ENCODE data around the gene ABCA1.
"Not testable (repeated sequence)": the region's sequence is repeated elsewhere in the genome, so short reads cannot be mapped to it uniquely, and the experiment has no call there.

ABCA1 gene

GRCh38 chr9:104900324-104900723 lies 27.6 kb downstream of the ABCA1 start:
- no peak overlapping the region for H3K4me2 ChIP-seq (ENCODE audit: insufficient read depth, low read length)
- no peak overlapping the region for H3K27ac ChIP-seq (ENCODE audit: low read length)
- H2AFZ ChIP-seq (ENCODE audit: low read depth, low read length): no peak overlapping the region
- no peaks in the 10 kb centered on the region for H4K20me1 ChIP-seq (ENCODE audit: insufficient read depth, low read length)
- H3K4me3 ChIP-seq (ENCODE audit: low read depth in 1 of 2, low read length in 2 of 2): no peak overlapping the region
- TF ChIP-seq CTCF (IDR thresholded peaks at IDR 0.05; ENCODE audit: borderline replicate concordance, extremely low read depth, low read length, poor library complexity, severe bottlenecking) (no peak), EZH2 (IDR thresholded peaks at IDR 0.05; ENCODE audit: borderline replicate concordance, low read depth, low read length, severe bottlenecking) (no peak)
- H3K79me2 ChIP-seq (ENCODE audit: insufficient read depth, low read length): no peaks in the 10 kb centered on the region
- ATAC-seq (ENCODE audit: insufficient read depth, low read depth) (no peak), DNase-seq (no peak)
- no peak overlapping the region for H3K9ac ChIP-seq (ENCODE audit: low read depth, low read length)
- peaks cover 2% of the 10 kb centered on the region for H3K27me3 ChIP-seq (ENCODE audit: insufficient read depth, low read length, poor library complexity)
- H3K4me1 ChIP-seq (ENCODE audit: insufficient read depth, low read length): peaks cover 4% of the 10 kb centered on the region; the same call in 1 of the 2 replicates
- H3K36me3 ChIP-seq (ENCODE audit: insufficient read depth, low read length): no peaks in the 10 kb centered on the region
- H3K9me3 ChIP-seq (ENCODE audit: insufficient read depth, low read length, severe bottlenecking): no peaks in the 10 kb centered on the region

GRCh38 chr9:104899759-104900247 lies 28.2 kb downstream of the ABCA1 start:
- Histone ChIP-seq H3K4me1 (ENCODE audit: insufficient read depth, low read length) (peaks cover 4% of the 10 kb centered on the region; the same call in 1 of the 2 replicates), H3K79me2 (ENCODE audit: insufficient read depth, low read length) (no peaks in the 10 kb centered on the region)

GRCh38 chr9:104898376-104898775 lies 29.6 kb downstream of the ABCA1 start:
- H4K20me1 ChIP-seq (ENCODE audit: insufficient read depth, low read length); H2AFZ ChIP-seq (ENCODE audit: low read depth, low read length); H3K9ac ChIP-seq (ENCODE audit: low read depth, low read length); H3K9me3 ChIP-seq (ENCODE audit: insufficient read depth, low read length, severe bottlenecking); H3K36me3 ChIP-seq (ENCODE audit: insufficient read depth, low read length); H3K4me1 ChIP-seq (ENCODE audit: insufficient read depth, low read length); H3K4me3 ChIP-seq (ENCODE audit: low read depth in 1 of 2, low read length in 2 of 2); H3K79me2 ChIP-seq (ENCODE audit: insufficient read depth, low read length); DNase-seq; H3K27ac ChIP-seq (ENCODE audit: low read length); H3K4me2 ChIP-seq (ENCODE audit: insufficient read depth, low read length); H3K27me3 ChIP-seq (ENCODE audit: insufficient read depth, low read length, poor library complexity); ATAC-seq (ENCODE audit: insufficient read depth, low read depth): not testable (repeated sequence)

More at GRCh38 chr9:104899759-104900247, 28.2 kb downstream of the ABCA1 start:
- Histone ChIP-seq H3K27me3 (ENCODE audit: insufficient read depth, low read length, poor library complexity) (peaks cover 2% of the 10 kb centered on the region), H4K20me1 (ENCODE audit: insufficient read depth, low read length) (no peaks in the 10 kb centered on the region), H3K4me3 (ENCODE audit: low read depth in 1 of 2, low read length in 2 of 2) (no peak overlapping the region), H3K9ac (ENCODE audit: low read depth, low read length) (no peak overlapping the region), H3K36me3 (ENCODE audit: insufficient read depth, low read length) (no peaks in the 10 kb centered on the region), H3K9me3 (ENCODE audit: insufficient read depth, low read length, severe bottlenecking) (no peaks in the 10 kb centered on the region), H2AFZ (ENCODE audit: low read depth, low read length) (no peak overlapping the region), H3K27ac (ENCODE audit: low read length) (no peak overlapping the region), H3K4me2 (ENCODE audit: insufficient read depth, low read length) (no peak overlapping the region)
- DNase-seq (no peak), ATAC-seq (ENCODE audit: insufficient read depth, low read depth) (no peak)
- TF ChIP-seq CTCF (IDR thresholded peaks at IDR 0.05; ENCODE audit: borderline replicate concordance, extremely low read depth, low read length, poor library complexity, severe bottlenecking) (no peak), EZH2 (IDR thresholded peaks at IDR 0.05; ENCODE audit: borderline replicate concordance, low read depth, low read length, severe bottlenecking) (no peak)

- Histone ChIP-seq H3K27me3 (ENCODE audit: insufficient read depth, low read length, poor library complexity) (no peaks in the 10 kb centered on the region), H3K4me2 (ENCODE audit: insufficient read depth, low read length) (no peak overlapping the region), H3K27ac (ENCODE audit: low read length) (no peak overlapping the region), H3K9ac (ENCODE audit: low read depth, low read length) (no peak overlapping the region), H3K4me3 (ENCODE audit: low read depth in 1 of 2, low read length in 2 of 2) (no peak overlapping the region), H3K36me3 (ENCODE audit: insufficient read depth, low read length) (no peaks in the 10 kb centered on the region), H3K79me2 (ENCODE audit: insufficient read depth, low read length) (no peaks in the 10 kb centered on the region), H4K20me1 (ENCODE audit: insufficient read depth, low read length) (no peaks in the 10 kb centered on the region), H3K9me3 (ENCODE audit: insufficient read depth, low read length, severe bottlenecking) (no peaks in the 10 kb centered on the region), H3K4me1 (ENCODE audit: insufficient read depth, low read length) (peaks cover 4% of the 10 kb centered on the region; the same call in 1 of the 2 replicates), H2AFZ (ENCODE audit: low read depth, low read length) (no peak overlapping the region)
- DNase-seq: no peak
- ATAC-seq (ENCODE audit: insufficient read depth, low read depth): no peak
- TF ChIP-seq EZH2 (IDR thresholded peaks at IDR 0.05; ENCODE audit: borderline replicate concordance, low read depth, low read length, severe bottlenecking): no peak
- no peak for TF ChIP-seq CTCF (IDR thresholded peaks at IDR 0.05; ENCODE audit: borderline replicate concordance, extremely low read depth, low read length, poor library complexity, severe bottlenecking)
Observed at GRCh38 chr9:104896131-104896530, 31.8 kb downstream of the ABCA1 start.

Data from DND-41 (cell line).